SHP77 (cell line): ENCODE results near the gene COPG2.
"Not testable (repeated sequence)": the region's sequence is repeated elsewhere in the genome, so short reads cannot be mapped to it uniquely, and the experiment has no call there.

ENCODE experiments used
- DNase-seq, 2 experiments: peaks; one replicate each; lab custom pipeline; 2025; lab: John Stamatoyannopoulos, UW

The COPG2 gene

DNA sequence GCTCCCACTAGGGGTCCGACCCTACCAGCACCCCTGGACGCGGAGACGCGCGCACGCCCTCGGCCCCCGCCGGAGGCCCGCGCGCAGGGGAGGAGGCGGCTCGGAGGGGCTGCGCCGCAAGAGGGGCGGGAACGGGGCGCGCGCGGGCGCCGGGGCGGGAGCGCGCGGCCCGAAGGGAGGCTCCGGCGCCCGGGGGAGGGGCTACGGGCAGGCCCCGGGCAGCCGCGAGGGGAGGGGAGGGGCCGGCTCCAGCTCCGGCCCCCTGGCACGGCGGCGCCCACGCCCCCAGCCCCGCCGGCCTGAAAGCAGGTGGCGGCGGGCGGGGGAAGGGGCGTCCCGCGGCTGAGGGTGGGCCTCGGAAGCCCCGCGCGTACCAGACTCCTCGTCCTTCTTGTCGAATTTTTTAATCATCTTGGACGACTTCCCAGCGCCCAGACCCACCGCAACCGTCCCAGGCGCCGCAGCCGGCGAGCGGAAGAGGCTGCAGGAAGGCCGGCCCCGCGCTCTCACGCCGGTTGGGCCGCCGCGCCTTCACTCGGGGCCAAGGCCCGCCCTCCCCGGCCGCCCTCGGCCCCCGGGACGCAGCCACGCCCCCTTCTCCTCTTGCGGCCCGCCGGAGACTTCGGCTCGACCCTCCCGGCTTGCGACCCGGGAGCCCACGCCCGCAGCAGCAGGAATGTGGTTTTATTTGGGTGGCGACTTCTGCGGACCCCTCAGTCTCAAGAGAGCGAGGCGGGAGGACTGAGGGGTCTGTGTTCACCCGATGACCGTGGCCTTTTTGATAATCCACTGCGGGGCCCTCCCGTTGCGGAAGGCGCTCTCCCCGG, at the start of gene COPG2:
Gene COPG2, minus strand, starts transcription at position 491 of the 827 bp plus-strand sequence. Its CDS starts 80 bp downstream, at position 411.
- DNase-seq, result peak; percentile 74 to 79

- no peak for DNase-seq
Measured at GRCh38 chr7:130712416-130712815, 43.9 kb upstream of the COPG2 start.

- DNase-seq, result no peak
Measured at GRCh38 chr7:130708766-130709165, 40.2 kb upstream of the COPG2 start.

- no peak for DNase-seq
Measured at GRCh38 chr7:130708001-130708400, 39.5 kb upstream of the COPG2 start.

DNA sequence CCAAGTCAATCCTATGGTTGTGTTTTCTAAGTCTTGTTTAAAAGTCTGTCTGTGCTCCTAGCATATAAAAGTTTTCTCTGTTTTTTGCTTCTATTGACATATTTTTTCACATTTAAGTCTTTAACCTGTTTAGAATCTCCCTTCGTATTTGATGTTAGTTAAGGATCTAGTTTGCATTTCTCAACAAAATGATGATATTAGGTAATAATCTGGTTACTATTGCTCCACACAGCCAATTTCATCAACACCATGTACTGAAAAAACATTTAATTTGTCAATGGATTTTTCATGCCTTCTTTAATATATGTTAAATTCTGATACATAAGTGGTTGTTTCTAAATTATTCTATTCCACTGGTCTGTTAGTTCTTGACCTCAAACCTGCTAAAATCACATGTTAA, 35.3 kb upstream of the COPG2 start:
- DNase-seq, result no peak

- no peak for DNase-seq
Measured at GRCh38 chr7:130701650-130702049, 33.1 kb upstream of the COPG2 start.

GRCh38 chr7:130700760-130701159, 32.2 kb upstream of the COPG2 start:
- no peak for DNase-seq

DNA sequence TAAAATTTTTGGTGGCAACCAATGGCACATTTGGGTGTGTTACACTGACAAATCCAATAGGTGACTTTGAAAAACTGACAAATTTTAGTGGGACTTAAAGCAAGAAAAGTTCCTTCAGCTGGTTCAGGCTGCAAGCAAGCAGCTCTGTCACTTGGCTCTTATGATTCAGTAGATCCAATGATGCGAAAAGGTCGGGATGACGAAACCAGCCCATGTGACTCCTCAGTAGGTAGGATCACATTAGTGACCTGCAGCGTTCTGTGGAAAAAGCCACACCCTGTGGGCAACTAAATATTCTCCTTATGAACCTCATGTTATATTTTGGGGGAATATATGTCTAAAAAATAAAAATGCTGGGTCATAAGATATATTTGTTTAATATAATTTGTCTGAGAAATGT, 31.1 kb upstream of the COPG2 start:
- no peak for DNase-seq

DNA sequence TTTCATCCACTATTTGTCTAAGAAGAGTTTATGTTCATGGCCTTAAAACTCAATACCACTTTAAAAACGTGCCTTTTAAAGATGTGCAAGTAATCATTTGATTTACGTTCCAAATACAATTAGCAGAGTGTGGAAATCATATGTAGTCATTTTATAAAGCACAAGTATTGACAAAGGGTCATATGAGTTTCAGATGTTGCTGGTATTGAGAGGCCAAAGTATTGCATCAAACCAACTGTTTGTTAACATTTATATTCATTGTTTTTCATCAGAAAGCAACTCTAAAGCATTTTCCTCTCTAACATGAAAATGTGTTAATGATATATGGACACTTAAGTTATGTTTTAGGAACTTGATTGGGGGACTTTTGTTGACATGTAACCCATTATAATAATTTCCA, 29.3 kb upstream of the COPG2 start:
- no peak for DNase-seq

DNA sequence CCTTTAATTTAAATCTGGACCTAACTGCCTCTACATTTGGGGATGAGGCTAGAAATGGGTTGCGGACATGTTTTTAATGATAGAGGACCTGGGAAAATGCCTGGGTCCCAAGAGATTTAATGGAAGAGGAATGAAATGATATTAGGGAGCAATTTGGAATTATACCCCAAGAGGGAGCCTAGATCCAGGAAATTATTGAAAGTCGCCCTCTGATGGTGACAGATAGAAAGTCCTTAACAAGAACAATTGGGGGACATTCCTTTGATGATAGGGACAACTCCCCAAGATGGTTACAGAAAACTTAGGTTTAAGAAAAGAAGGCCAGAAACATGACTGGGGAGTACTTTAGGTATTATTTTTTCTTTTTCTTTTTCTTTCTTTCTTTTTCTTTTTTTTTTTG, 27.3 kb upstream of the COPG2 start:
- DNase-seq, result peak in 1 of 2 experiments; percentile 5

- DNase-seq, result not testable (repeated sequence)
Measured at GRCh38 chr7:130692396-130692795, 23.8 kb upstream of the COPG2 start.

DNA sequence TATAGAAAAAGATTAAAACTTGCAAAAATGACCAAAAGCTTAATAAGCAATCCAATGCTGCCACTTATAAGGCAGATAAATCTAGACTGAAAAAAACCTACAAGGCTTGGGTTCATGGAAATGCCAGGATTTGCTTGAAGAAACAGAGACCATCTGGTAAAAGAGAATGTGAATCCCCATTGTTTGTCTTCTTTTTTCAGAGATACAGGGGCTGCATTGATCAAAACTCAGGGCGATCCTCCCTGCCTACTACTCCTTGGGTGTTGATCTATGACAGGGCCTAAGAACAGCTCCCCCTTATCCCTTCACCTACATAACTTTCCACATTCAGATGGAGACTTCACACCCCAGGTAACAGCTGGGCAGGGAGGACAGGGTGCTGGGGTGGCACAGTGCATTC, 21.1 kb upstream of the COPG2 start:
- no peak for DNase-seq

GRCh38 chr7:130683026-130683425, 14.5 kb upstream of the COPG2 start:
- no peak for DNase-seq

- DNase-seq, result no peak
Measured at GRCh38 chr7:130674456-130674855, 5.9 kb upstream of the COPG2 start.

DNA sequence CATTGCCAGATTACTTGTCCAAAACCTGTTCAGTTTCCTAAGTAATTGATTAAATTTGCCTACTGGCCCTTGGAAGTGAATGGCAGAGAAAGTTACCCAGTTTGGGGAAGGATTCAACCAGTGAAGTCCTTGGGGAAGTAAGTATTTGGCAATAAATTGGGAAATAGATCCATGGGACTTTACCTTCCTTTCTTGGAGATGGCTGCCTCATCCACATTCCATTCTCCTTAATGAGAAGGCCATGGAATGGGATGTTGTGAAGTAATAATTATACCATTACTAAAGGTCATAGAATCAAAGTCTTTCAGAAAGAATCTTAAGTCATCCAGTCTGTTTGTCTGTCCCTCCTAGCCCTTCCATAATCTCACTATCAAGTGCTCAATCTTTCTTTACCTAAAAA, 4.5 kb upstream of the COPG2 start:
- no peak for DNase-seq

GRCh38 chr7:130672146-130672545, 3.6 kb upstream of the COPG2 start:
- no peak for DNase-seq

DNA sequence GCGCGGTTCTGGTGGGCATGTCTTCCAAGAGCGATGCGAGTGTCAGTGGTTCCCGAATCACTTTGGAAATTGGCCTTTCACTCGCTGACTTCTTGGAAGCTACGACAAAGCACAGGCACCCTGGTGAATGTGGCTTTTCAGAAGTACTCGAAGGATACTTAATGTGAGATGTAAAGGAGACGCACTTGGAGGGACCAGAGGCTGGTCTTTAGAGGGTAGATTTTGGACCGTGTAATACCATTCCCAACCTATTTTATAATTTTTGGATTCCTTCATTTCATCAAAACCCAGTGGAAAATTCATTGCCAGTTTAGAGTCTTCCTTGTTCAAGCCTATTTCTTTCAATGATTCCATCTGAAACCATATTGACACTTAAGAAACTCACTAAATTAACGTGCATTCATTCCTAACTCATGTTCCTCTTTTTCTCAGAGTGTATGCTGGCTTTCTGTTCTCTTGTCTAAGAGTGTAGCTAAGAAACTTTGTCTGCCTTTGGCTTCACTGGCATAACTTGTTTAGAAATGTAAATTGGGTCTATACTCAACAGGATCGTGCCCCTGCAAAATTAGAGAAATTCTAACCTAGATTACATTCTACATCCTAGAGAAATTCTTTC, 645 bp upstream of the COPG2 start:
- DNase-seq, result no peak

- no peak for DNase-seq
Measured at GRCh38 chr7:130667593-130668257, 823 bp downstream of the COPG2 start.

DNA sequence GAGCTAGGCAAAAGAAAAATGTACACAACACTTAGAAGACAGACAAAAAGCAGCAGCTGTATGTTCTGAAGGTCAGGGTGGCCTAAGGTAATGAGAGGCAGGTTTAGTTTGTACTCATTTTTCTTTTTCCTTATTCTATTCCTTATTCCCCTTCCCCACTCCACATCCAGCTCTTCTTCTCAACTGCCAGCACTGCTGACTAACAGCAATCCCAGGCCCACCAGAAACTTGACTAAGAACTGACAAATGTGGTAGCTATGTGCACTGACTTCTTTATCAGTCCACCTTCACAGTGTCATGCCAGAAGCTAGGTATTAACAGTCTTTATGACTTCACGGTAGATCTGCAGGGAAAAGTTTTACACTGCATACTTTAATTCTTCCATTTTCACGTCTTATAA, 6.1 kb downstream of the COPG2 start:
- no peak for DNase-seq

GRCh38 chr7:130655286-130655685, 13.3 kb downstream of the COPG2 start:
- DNase-seq, result no peak

GRCh38 chr7:130654850-130655249, 13.7 kb downstream of the COPG2 start:
- DNase-seq, result no peak

DNA sequence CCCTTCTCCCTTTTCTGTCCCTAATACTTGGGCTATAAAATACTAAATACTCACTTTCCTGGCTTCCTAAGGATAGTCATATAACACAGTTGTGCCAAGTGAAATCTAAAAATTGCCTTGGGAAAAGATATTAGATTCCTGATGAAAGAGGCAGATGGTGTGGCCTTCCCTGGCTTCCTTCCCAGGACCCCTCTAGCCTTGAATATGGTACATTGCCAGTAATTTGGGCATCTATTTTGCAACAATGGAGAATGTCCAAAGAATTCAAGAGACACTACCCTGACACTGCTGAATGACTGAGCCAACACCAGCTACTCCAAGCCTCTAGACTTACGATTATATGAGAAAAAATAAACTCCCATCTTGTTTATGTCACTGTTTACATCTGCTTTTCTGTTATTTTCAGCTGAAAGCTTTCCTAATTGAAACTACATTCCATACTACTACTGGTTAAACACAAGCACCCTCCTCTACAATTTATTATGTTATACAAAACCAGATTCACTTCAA, 17.9 kb downstream of the COPG2 start:
- DNase-seq, result no peak
